H1 (cell line): Measurements from ENCODE around the gene CKMT1B. TPM values are rescaled to one million over a fixed set of nuclear protein-coding genes. Genes with fewer than 3 reads are reported as not detected.

Experiments
- CTCF ChIA-PET: fragments of 300-600 bp; sonication (Branson Sonifier 250); formaldehyde crosslinking; loops from one replicate; lab custom pipeline; 2021; ENCODE audit not compliant: partially characterized antibody; lab: Charles Lee
- POLR2A ChIA-PET: fragments of 300-600 bp; sonication (Branson Sonifier 250); formaldehyde crosslinking; loops from one replicate; lab custom pipeline; 2021; ENCODE audit warnings: inconsistent platforms; ENCODE audit not compliant: partially characterized antibody; lab: Charles Lee
- DNase-seq, 2 experiments: peaks; one replicate each; pipeline versions ENCODE4 v3.0.0 to v3.0.0-alpha.2; 2010 to 2022; ENCODE audit warnings: low spot score in 2 of 2, low read depth in 1 of 2, mixed read lengths in 1 of 2
- FAIRE-seq: peaks from 2 replicates; lab custom pipeline; 2011; peaks lifted over from hg19 to GRCh38; lab: Jason Lieb, UNC
- H2AFZ ChIP-seq: 2 replicates; pipeline ENCODE4 v1.8.1; 2012; ENCODE audit warnings: low read length, inconsistent platforms
- H2AK5ac ChIP-seq: 2 replicates; pipeline ENCODE4 v1.6.1; 2013; ENCODE audit warnings: low read depth, low read length
- H2BK120ac ChIP-seq: replicated peaks from 2 replicates; pipeline ENCODE3; 2013; ENCODE audit warnings: low read depth, low read length, inconsistent platforms
- H2BK12ac ChIP-seq: 2 replicates; pipeline ENCODE4 v1.6.1; 2013; ENCODE audit warnings: low read depth, low read length
- H2BK15ac ChIP-seq: 2 replicates; pipeline ENCODE4 v1.6.1; 2013; ENCODE audit warnings: low read length
- H2BK20ac ChIP-seq: 2 replicates; pipeline ENCODE4 v1.6.1; 2013; ENCODE audit warnings: low read length
- H2BK5ac ChIP-seq: 2 replicates; pipeline ENCODE4 v1.6.1; 2013; ENCODE audit warnings: low read depth, low read length
- H3K14ac ChIP-seq: 2 replicates; pipeline ENCODE4 v1.6.1; 2013; ENCODE audit warnings: inconsistent platforms; ENCODE audit not compliant: insufficient read length
- H3K18ac ChIP-seq: 2 replicates; pipeline ENCODE4 v1.6.1; 2013; ENCODE audit warnings: low read length; ENCODE audit errors: extremely low read depth
- H3K23ac ChIP-seq: 2 replicates; pipeline ENCODE4 v1.6.1; 2013; ENCODE audit warnings: inconsistent platforms; ENCODE audit not compliant: insufficient read length
- H3K23me2 ChIP-seq: 2 replicates; pipeline ENCODE4 v1.6.1; 2013; ENCODE audit warnings: low read depth, low read length
- H3K27ac ChIP-seq: 2 replicates; pipeline ENCODE4 v1.6.1; 2011; ENCODE audit warnings: low read depth, low read length, inconsistent platforms
- H3K27me3 ChIP-seq, 4 experiments: replicated peaks in 1 of 4; 1 replicate in 1 of 4; 2 replicates in 3 of 4; pipeline versions ENCODE4 v1.6.1 to v1.8.1; 2011 to 2013; ENCODE audit warnings: low read length in 3 of 4, mild to moderate bottlenecking in 3 of 4, inconsistent platforms in 2 of 4, mixed read lengths in 2 of 4, moderate library complexity in 1 of 4; ENCODE audit not compliant: control insufficient read depth in 3 of 4, insufficient read depth in 3 of 4; ENCODE audit errors: extremely low read depth in 1 of 4
- H3K36me3 ChIP-seq, 4 experiments: 2 replicates each; pipeline versions ENCODE4 v1.6.1 to v1.8.1; 2011 to 2013; ENCODE audit warnings: mild to moderate bottlenecking in 4 of 4, low read length in 3 of 4, moderate library complexity in 2 of 4, control low read depth in 1 of 4, inconsistent platforms in 1 of 4; ENCODE audit not compliant: insufficient read depth in 4 of 4, control insufficient read depth in 2 of 4
- H3K4ac ChIP-seq: replicated peaks from 2 replicates; pipeline ENCODE3; 2013; ENCODE audit warnings: low read length, low read depth, mixed read lengths, inconsistent platforms; ENCODE audit not compliant: insufficient read length
- H3K4me1 ChIP-seq, 4 experiments: replicated peaks in 1 of 4; 1 replicate in 1 of 4; 2 replicates in 3 of 4; pipeline versions ENCODE4 v1.6.1 to v1.8.1; 2011 to 2013; ENCODE audit warnings: low read length in 3 of 4, inconsistent platforms in 2 of 4, mixed read lengths in 1 of 4; ENCODE audit not compliant: insufficient read depth in 4 of 4, control insufficient read depth in 3 of 4
- H3K4me2 ChIP-seq, 2 experiments: 2 replicates each; pipeline versions ENCODE4 v1.6.1 to v1.8.1; 2011 to 2013; ENCODE audit warnings: low read depth in 2 of 2, low read length in 2 of 2, control low read depth in 1 of 2, inconsistent platforms in 1 of 2, mild to moderate bottlenecking in 1 of 2; ENCODE audit not compliant: insufficient read depth in 1 of 2
- H3K4me3 ChIP-seq, 4 experiments: fragments of 200-600, 300-600 bp in 1 of 4; sonication (generic), shearing (Covaris generic), sonication (Bioruptor Twin) in 1 of 4; 2 replicates each; pipeline versions ENCODE4 v1.5.1 to v1.8.1; 2011 to 2016; ENCODE audit warnings: low read length in 4 of 4, low read depth in 3 of 4, control low read depth in 2 of 4, inconsistent platforms in 2 of 4, mild to moderate bottlenecking in 2 of 4, mixed read lengths in 1 of 4, moderate library complexity in 1 of 4; ENCODE audit not compliant: insufficient read depth in 2 of 4; ENCODE audit errors: extremely low read depth in 1 of 4
- H3K56ac ChIP-seq: replicated peaks from 2 replicates; pipeline ENCODE3; 2013; ENCODE audit warnings: low read depth, mild to moderate bottlenecking, mixed read lengths, low read length, inconsistent platforms; ENCODE audit not compliant: insufficient read length
- H3K79me1 ChIP-seq: 2 replicates; pipeline ENCODE4 v1.6.1; 2013; ENCODE audit warnings: low read depth, low read length, control low read depth
- H3K79me2 ChIP-seq, 2 experiments: 2 replicates each; pipeline versions ENCODE4 v1.6.1 to v1.8.1; 2012 to 2013; ENCODE audit warnings: low read length in 2 of 2, mild to moderate bottlenecking in 2 of 2, inconsistent platforms in 1 of 2; ENCODE audit not compliant: insufficient read depth in 2 of 2, control insufficient read depth in 1 of 2
- H3K9ac ChIP-seq, 4 experiments: replicated peaks in 1 of 4; 1 replicate in 1 of 4; 2 replicates in 3 of 4; pipeline versions ENCODE4 v1.6.1 to v1.8.1; 2011 to 2013; ENCODE audit warnings: low read depth in 3 of 4, low read length in 3 of 4, control low read depth in 2 of 4, mild to moderate bottlenecking in 2 of 4, moderate library complexity in 2 of 4, inconsistent platforms in 1 of 4; ENCODE audit errors: extremely low read depth in 1 of 4
- H3K9me3 ChIP-seq, 2 experiments: 2 replicates each; pipeline versions ENCODE4 v1.6.1 to v1.8.1; 2012 to 2013; ENCODE audit warnings: mild to moderate bottlenecking in 2 of 2, moderate library complexity in 2 of 2, control low read depth in 1 of 2, inconsistent platforms in 1 of 2, low read depth in 1 of 2, low read length in 1 of 2, mixed read lengths in 1 of 2; ENCODE audit not compliant: insufficient read depth in 2 of 2
- H4K20me1 ChIP-seq, 2 experiments: replicated peaks in 1 of 2; 2 replicates each; pipeline versions ENCODE3 to v1.8.1; 2011 to 2013; ENCODE audit warnings: inconsistent platforms in 2 of 2, low read length in 2 of 2, mild to moderate bottlenecking in 1 of 2; ENCODE audit not compliant: insufficient read depth in 2 of 2, control insufficient read depth in 1 of 2
- H4K5ac ChIP-seq: 2 replicates; pipeline ENCODE4 v1.6.1; 2013; ENCODE audit warnings: low read length, low read depth, mixed read lengths, inconsistent platforms; ENCODE audit not compliant: insufficient read length
- H4K8ac ChIP-seq: 2 replicates; pipeline ENCODE4 v1.8.0; 2013; ENCODE audit warnings: mild to moderate bottlenecking, moderate library complexity, low read length, inconsistent platforms; ENCODE audit not compliant: insufficient read depth; ENCODE audit errors: extremely low read depth
- H4K91ac ChIP-seq: replicated peaks from 2 replicates; pipeline ENCODE3; 2013; ENCODE audit warnings: low read length, mixed read lengths, inconsistent platforms; ENCODE audit not compliant: insufficient read length
- CBX5 ChIP-seq: fragments of 300-800, 300-1000 bp; sonication (generic); IDR thresholded peaks from 2 replicates; pipeline ENCODE4 v1.7.1; 2016; ENCODE audit warnings: antibody characterized with exemption, low read length, low read depth
- GTF2F1 ChIP-seq: IDR thresholded peaks from 2 replicates; pipeline ENCODE4 v1.6.1; 2012; ENCODE audit warnings: low read depth, low read length, improper control_type of control experiment, borderline replicate concordance
- KDM4A ChIP-seq: IDR thresholded peaks from one replicate; pipeline ENCODE4 v1.7.1; 2012; ENCODE audit warnings: low read depth, mild to moderate bottlenecking, moderate library complexity, low read length, inconsistent platforms; ENCODE audit not compliant: severe bottlenecking
- POU5F1 ChIP-seq: IDR thresholded peaks from 2 replicates; pipeline ENCODE4 v1.6.1; 2011; ENCODE audit warnings: low read depth, mild to moderate bottlenecking, low read length, moderate library complexity
- RNF2 ChIP-seq: fragments of 200-900, 300-1000 bp; sonication (generic); IDR thresholded peaks from 2 replicates; pipeline ENCODE4 v1.7.1; 2016; ENCODE audit warnings: borderline replicate concordance, low read depth, mild to moderate bottlenecking, antibody characterized with exemption, low read length; ENCODE audit not compliant: poor library complexity, severe bottlenecking; ENCODE audit errors: missing control alignments
- TAF7 ChIP-seq: optimal IDR thresholded peaks from 2 replicates; pipeline ENCODE3; 2011; ENCODE audit warnings: low read depth, mild to moderate bottlenecking, inconsistent platforms, low read length, moderate library complexity, borderline replicate concordance
- ZNF274 ChIP-seq: IDR thresholded peaks from 2 replicates; pipeline ENCODE4 v1.7.0; 2012; ENCODE audit warnings: low read length, borderline replicate concordance; ENCODE audit errors: extremely low read depth
- WGBS, 2 experiments: shearing (Covaris generic) in 1 of 2; methylation state at CpG; one replicate each; pipeline versions ENCODE4 v1.1.6 to v1.1.7; 2013 to 2015; ENCODE audit warnings: low lambda C conversion rate in 2 of 2, mixed read lengths in 2 of 2, inconsistent platforms in 1 of 2, low coverage in 1 of 2, missing lambda C conversion rate in 1 of 2; ENCODE audit not compliant: insufficient replicate concordance in 2 of 2, insufficient coverage in 1 of 2, insufficient read length in 1 of 2; ENCODE audit errors: extremely low coverage in 1 of 2, missing lambda C conversion rate in 1 of 2; 5-methylcytosine and 5-hydroxymethylcytosine counted together
- polyA plus RNA-seq, 7 experiments: library from polyadenylated mRNA; depleted of rRNA in 3 of 7; stranded (reverse) in 5 of 7; unstranded in 2 of 7; fragments of >200 nt in 5 of 7; fragments of 200-250 nt in 2 of 7; gene quantifications; 1 replicate in 5 of 7; 2 replicates in 1 of 7; 4 replicates in 1 of 7; pipeline versions ENCODE4 v1.2.1 to v1.2.3, GENCODE V29; 2011 to 2013; ENCODE audit warnings: missing spikeins in 2 of 7, mixed read lengths in 2 of 7
- total RNA-seq: library from RNA; stranded (reverse); fragmentation: NEBNext Ultra II Directional; extraction: Animal tissue kit (Norgen Biotek cat#: 25700); gene quantifications from 2 replicates; pipeline ENCODE4 v1.2.1, GENCODE V29; 2021
- TF ChIP-seq, protein P1 (sequence below): IDR thresholded peaks from 2 replicates; pipeline ENCODE4 v1.6.1; 2011; ENCODE audit warnings: low read depth, mild to moderate bottlenecking, low read length; ENCODE audit not compliant: insufficient read depth

The CKMT1B gene
- total and polyA plus RNA-seq, 2 of the 8 experiments (the other 6 are each of a cell fraction or from before 2014, with no cell fraction given) = 27.1 to 91.3 TPM

GRCh38 chr15:43547539-43547938, 46.3 kb upstream of the CKMT1B start:
- Histone ChIP-seq H2BK5ac (no peak overlapping the region), H3K9me3 (no peaks in the 10 kb centered on the region), H3K4me2 (no peak overlapping the region), H4K91ac (no peak overlapping the region), H3K27ac (no peak overlapping the region), H4K5ac (no peak overlapping the region), H3K36me3 (no peaks in the 10 kb centered on the region; a peak in 1 of 8 replicates), H3K4me1 (no peaks in the 10 kb centered on the region), H2BK15ac (no peak overlapping the region), H3K4ac (no peak overlapping the region), H3K4me3 (no peak overlapping the region), H3K14ac (no peak overlapping the region), H3K56ac (no peak overlapping the region), H2BK20ac (no peak overlapping the region), H3K23ac (no peak overlapping the region), H4K8ac (no peak overlapping the region), H3K79me2 (no peaks in the 10 kb centered on the region), H4K20me1 (no peaks in the 10 kb centered on the region), H3K79me1 (no peaks in the 10 kb centered on the region), H3K23me2 (no peaks in the 10 kb centered on the region), H2BK12ac (no peak overlapping the region), H2BK120ac (no peak overlapping the region), H3K18ac (no peak overlapping the region), H3K27me3 (no peaks in the 10 kb centered on the region), H2AK5ac (no peak overlapping the region), H3K9ac (no peak overlapping the region), H2AFZ (no peak overlapping the region)
- DNase-seq (no peak), FAIRE-seq (no peak)
- TF ChIP-seq ZNF274 = no peak
- TF ChIP-seq, protein P1, sequence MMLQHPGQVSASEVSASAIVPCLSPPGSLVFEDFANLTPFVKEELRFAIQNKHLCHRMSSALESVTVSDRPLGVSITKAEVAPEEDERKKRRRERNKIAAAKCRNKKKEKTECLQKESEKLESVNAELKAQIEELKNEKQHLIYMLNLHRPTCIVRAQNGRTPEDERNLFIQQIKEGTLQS = no peak
- no peak for TF ChIP-seq TAF7
- no peak for TF ChIP-seq POU5F1
- no peak for TF ChIP-seq RNF2
- TF ChIP-seq CBX5 = no peak
- no peak for TF ChIP-seq KDM4A
- no peak for TF ChIP-seq GTF2F1
- CTCF ChIA-PET = no interaction called here
- WGBS, 2 experiments = 89% methylated on average over 2 of the region's 2 CpGs; no CpG with 5 or more reads in 1 of the 2 experiments
- POLR2A ChIA-PET = no interaction called here
